Naive thymus-derived CD4-positive, alpha-beta T cell (primary cell): Measurements from ENCODE around the gene LDLR. TPM values are rescaled to one million over a fixed set of nuclear protein-coding genes. Genes with fewer than 3 reads are reported as not detected.

Source experiments
- ATAC-seq: fragments of 150-1000 bp; cut with Tn5 transposase; 2 replicates; pipeline ENCODE4 v1.10.0; 2021; ENCODE audit warnings: mild to moderate bottlenecking, moderate library complexity
- CTCF ChIA-PET: fragments of 350-600 bp; sonication (Branson Sonifier 250); formaldehyde crosslinking; loops from one replicate; lab custom pipeline; 2021; ENCODE audit warnings: antibody characterized with exemption; lab: Charles Lee
- POLR2A ChIA-PET: fragments of 350-600 bp; sonication (Branson Sonifier 250); formaldehyde crosslinking; loops from one replicate; lab custom pipeline; 2021; ENCODE audit warnings: antibody characterized with exemption, inconsistent platforms; lab: Charles Lee
- DNase-seq, 9 donors: peaks; one replicate each; pipeline versions ENCODE4 v3.0.0 to v3.0.0-alpha.2; 2020 to 2022; ENCODE audit warnings: mixed read lengths in 1 of 9
- H3K27ac ChIP-seq: one replicate; pipeline ENCODE4 v1.7.0; 2013; ENCODE audit warnings: mild to moderate bottlenecking, low read depth, low read length, moderate library complexity
- H3K27me3 ChIP-seq, 2 donors: one replicate each; pipeline ENCODE4 v1.7.0; 2013; ENCODE audit warnings: low read length in 2 of 2, mild to moderate bottlenecking in 2 of 2, moderate library complexity in 2 of 2; ENCODE audit not compliant: control insufficient read depth in 2 of 2, insufficient read depth in 2 of 2
- H3K36me3 ChIP-seq, 3 experiments: 1 replicate in 2 of 3; 2 replicates in 1 of 3; pipeline ENCODE4 v1.7.0; 2013; ENCODE audit warnings: low read length in 3 of 3, mild to moderate bottlenecking in 3 of 3, moderate library complexity in 1 of 3; ENCODE audit not compliant: insufficient read depth in 3 of 3, control insufficient read depth in 2 of 3
- H3K4me1 ChIP-seq, 2 donors: one replicate each; pipeline ENCODE4 v1.7.0; 2013; ENCODE audit warnings: low read length in 2 of 2, mild to moderate bottlenecking in 2 of 2, moderate library complexity in 1 of 2; ENCODE audit not compliant: control insufficient read depth in 2 of 2, insufficient read depth in 2 of 2
- H3K4me3 ChIP-seq: 2 replicates; pipeline ENCODE4 v1.7.0; 2013; ENCODE audit warnings: mild to moderate bottlenecking, low read length
- H3K9me3 ChIP-seq, 3 experiments: 1 replicate in 2 of 3; 2 replicates in 1 of 3; pipeline ENCODE4 v1.7.0; 2013; ENCODE audit warnings: low read length in 3 of 3; ENCODE audit not compliant: control insufficient read depth in 2 of 3
- H3K27ac Mint-ChIP-seq, 9 donors: one replicate each; pipeline ENCODE4 v1.8.0; 2020 to 2022; ENCODE audit warnings: mixed read lengths in 9 of 9, mild to moderate bottlenecking in 8 of 9, moderate library complexity in 5 of 9, inconsistent platforms in 2 of 9
- H3K27me3 Mint-ChIP-seq, 5 donors: one replicate each; pipeline ENCODE4 v1.8.0; 2021 to 2022; ENCODE audit warnings: mixed read lengths in 5 of 5, mild to moderate bottlenecking in 1 of 5
- H3K36me3 Mint-ChIP-seq, 5 donors: one replicate each; pipeline ENCODE4 v1.8.0; 2020 to 2022; ENCODE audit warnings: mixed read lengths in 5 of 5, mild to moderate bottlenecking in 3 of 5, inconsistent platforms in 1 of 5
- H3K4me1 Mint-ChIP-seq, 7 donors: one replicate each; pipeline ENCODE4 v1.8.0; 2020 to 2022; ENCODE audit warnings: mixed read lengths in 7 of 7, mild to moderate bottlenecking in 3 of 7, inconsistent platforms in 1 of 7
- H3K4me3 Mint-ChIP-seq, 10 donors: one replicate each; pipeline ENCODE4 v1.8.0; 2020 to 2022; ENCODE audit warnings: mild to moderate bottlenecking in 10 of 10, mixed read lengths in 10 of 10, moderate library complexity in 6 of 10, inconsistent platforms in 2 of 10
- H3K9me3 Mint-ChIP-seq, 11 donors: one replicate each; pipeline ENCODE4 v1.8.0; 2020 to 2022; ENCODE audit warnings: mixed read lengths in 11 of 11, mild to moderate bottlenecking in 4 of 11, inconsistent platforms in 1 of 11, moderate library complexity in 1 of 11
- intact Hi-C, 2 donors: fragments of 100-400 bp; cut with micrococcal nuclease; formaldehyde crosslinking; loops; one replicate each; pipeline ENCODE4 v1.15.1; 2023
- polyA plus RNA-seq, 2 donors: library from polyadenylated mRNA; unstranded; fragments of 300-500 nt; fragmentation: Illumina TruSeq; gene quantifications; one replicate each; pipeline ENCODE4 v1.2.3, GENCODE V29; 2021
- total RNA-seq, 6 experiments: library from RNA in 5 of 6; stranded (reverse) in 5 of 6; gene quantifications; 1 replicate in 5 of 6; 2 replicates in 1 of 6; pipeline ENCODE4 v1.2.3 and lab custom pipeline; 2021 to 2026

The LDLR gene
- total and polyA plus RNA-seq, 7 experiments from 2014 or later, result 5.5 to 90.3 (median 34.2) TPM

GRCh38 chr19:11165486-11166030 is 76.3 kb downstream of the LDLR start:
- no peaks in the 10 kb centered on the region for H3K27me3 Mint-ChIP-seq
- no peaks in the 10 kb centered on the region for H3K4me1 Mint-ChIP-seq
- no peaks in the 10 kb centered on the region for H3K36me3 ChIP-seq
- CTCF ChIA-PET, result no interaction called here
- H3K27ac ChIP-seq, result no peak overlapping the region
- ATAC-seq (no peak), DNase-seq (no peak)
- no peaks in the 10 kb centered on the region for H3K9me3 Mint-ChIP-seq
- no peaks in the 10 kb centered on the region for H3K27me3 ChIP-seq
- intact Hi-C loops, result no loop called here
- H3K9me3 ChIP-seq, result no peaks in the 10 kb centered on the region
- POLR2A ChIA-PET, result interaction anchor here (0.6 kb wide), 1 partner anchor 153 kb away, joined by 4 read pairs; no protein-coding TSS in a partner anchor
- H3K4me3 Mint-ChIP-seq, result no peak overlapping the region
- H3K4me3 ChIP-seq, result no peak overlapping the region
- no peaks in the 10 kb centered on the region for H3K36me3 Mint-ChIP-seq
- no peak overlapping the region for H3K27ac Mint-ChIP-seq
- H3K4me1 ChIP-seq, result no peaks in the 10 kb centered on the region

GRCh38 chr19:11166281-11167142 is 77.2 kb downstream of the LDLR start:
- CTCF ChIA-PET, result no interaction called here
- no peak for ATAC-seq

GRCh38 chr19:11168568-11168967 is 79.3 kb downstream of the LDLR start:
- Histone ChIP-seq H3K9me3 (no peaks in the 10 kb centered on the region), H3K4me1 (no peaks in the 10 kb centered on the region), H3K27me3 (no peaks in the 10 kb centered on the region), H3K4me3 (no peak overlapping the region), H3K27ac (no peak overlapping the region), H3K36me3 (no peaks in the 10 kb centered on the region)
- no peak overlapping the region for H3K27ac Mint-ChIP-seq
- H3K9me3 Mint-ChIP-seq, result no peaks in the 10 kb centered on the region
- no peaks in the 10 kb centered on the region for H3K36me3 Mint-ChIP-seq
- no peaks in the 10 kb centered on the region for H3K4me1 Mint-ChIP-seq
- DNase-seq, result no peak
- H3K4me3 Mint-ChIP-seq, result no peak overlapping the region
- H3K27me3 Mint-ChIP-seq, result no peaks in the 10 kb centered on the region
- CTCF ChIA-PET, result interaction anchor here (0.6 kb wide), 2 partner anchors 133 to 1168 kb away, joined by 3 to 5 read pairs; no protein-coding TSS in a partner anchor
- intact Hi-C loops, result no loop called here
- ATAC-seq, result no peak
- POLR2A ChIA-PET, result no interaction called here

More at GRCh38 chr19:11166281-11167142, 77.2 kb downstream of the LDLR start:
- no peak for DNase-seq
- Mint-ChIP-seq H3K27me3 (no peaks in the 10 kb centered on the region), H3K9me3 (no peaks in the 10 kb centered on the region), H3K4me3 (no peak overlapping the region), H3K27ac (no peak overlapping the region), H3K36me3 (no peaks in the 10 kb centered on the region), H3K4me1 (no peaks in the 10 kb centered on the region)
- intact Hi-C loops, result no loop called here
- Histone ChIP-seq H3K27ac (no peak overlapping the region), H3K4me1 (no peaks in the 10 kb centered on the region), H3K27me3 (no peaks in the 10 kb centered on the region), H3K9me3 (no peaks in the 10 kb centered on the region), H3K36me3 (no peaks in the 10 kb centered on the region), H3K4me3 (no peak overlapping the region)
- POLR2A ChIA-PET, result no interaction called here

- no peaks in the 10 kb centered on the region for H3K4me1 Mint-ChIP-seq
- no peak for ATAC-seq
- Histone ChIP-seq H3K4me3 (no peak overlapping the region), H3K36me3 (no peaks in the 10 kb centered on the region), H3K9me3 (no peaks in the 10 kb centered on the region), H3K4me1 (no peaks in the 10 kb centered on the region), H3K27me3 (no peaks in the 10 kb centered on the region), H3K27ac (no peak overlapping the region)
- no peak for DNase-seq
- H3K36me3 Mint-ChIP-seq, result no peaks in the 10 kb centered on the region
- ChIA-PET CTCF (no interaction called here), POLR2A (interaction anchor here (0.6 kb wide), 1 partner anchor 12 kb away, joined by 3 read pairs; no protein-coding TSS in a partner anchor)
- H3K27ac Mint-ChIP-seq, result no peak overlapping the region
- no peaks in the 10 kb centered on the region for H3K27me3 Mint-ChIP-seq
- no peak overlapping the region for H3K4me3 Mint-ChIP-seq
- no peaks in the 10 kb centered on the region for H3K9me3 Mint-ChIP-seq
- intact Hi-C loops, result no loop called here
Observed at GRCh38 chr19:11169896-11170678, 80.8 kb downstream of the LDLR start.

- ATAC-seq (no peak), DNase-seq (no peak)
- Mint-ChIP-seq H3K4me1 (no peaks in the 10 kb centered on the region), H3K27ac (no peak overlapping the region), H3K27me3 (no peaks in the 10 kb centered on the region), H3K9me3 (no peaks in the 10 kb centered on the region), H3K36me3 (no peaks in the 10 kb centered on the region), H3K4me3 (no peak overlapping the region)
- Histone ChIP-seq H3K9me3 (no peaks in the 10 kb centered on the region), H3K36me3 (no peaks in the 10 kb centered on the region), H3K27ac (no peak overlapping the region), H3K27me3 (no peaks in the 10 kb centered on the region), H3K4me3 (no peak overlapping the region), H3K4me1 (no peaks in the 10 kb centered on the region)
- ChIA-PET POLR2A (interaction anchor here (0.6 kb wide), 1 partner anchor 14 kb away, joined by 3 read pairs; no protein-coding TSS in a partner anchor), CTCF (no interaction called here)
- intact Hi-C loops, result no loop called here
Observed at GRCh38 chr19:11171144-11171543, 81.9 kb downstream of the LDLR start.

GRCh38 chr19:11172576-11172975 is 83.3 kb downstream of the LDLR start:
- H3K27me3 ChIP-seq, result no peaks in the 10 kb centered on the region
- no peak overlapping the region for H3K4me3 ChIP-seq
- H3K4me1 Mint-ChIP-seq, result no peaks in the 10 kb centered on the region
- H3K9me3 ChIP-seq, result no peaks in the 10 kb centered on the region
- H3K27me3 Mint-ChIP-seq, result no peaks in the 10 kb centered on the region
- H3K27ac Mint-ChIP-seq, result no peak overlapping the region
- H3K4me1 ChIP-seq, result no peaks in the 10 kb centered on the region
- ATAC-seq, result no peak
- no peaks in the 10 kb centered on the region for H3K36me3 Mint-ChIP-seq
- ChIA-PET CTCF (interaction anchor here (1.0 kb wide), 1 partner anchor 137 kb away, joined by 3 read pairs; no protein-coding TSS in a partner anchor), POLR2A (no interaction called here)
- intact Hi-C loops, result no loop called here
- no peak overlapping the region for H3K4me3 Mint-ChIP-seq
- no peak for DNase-seq
- no peak overlapping the region for H3K27ac ChIP-seq
- peaks cover 0 to 1% (median 0%) of the 10 kb centered on the region in 11 donors for H3K9me3 Mint-ChIP-seq
- H3K36me3 ChIP-seq, result no peaks in the 10 kb centered on the region
